Right cardiac atrium (tissue), 5 donors: ENCODE measurements around the gene GNAT2. TPM values are rescaled to one million over a fixed set of nuclear protein-coding genes. Genes with fewer than 3 reads are reported as not detected.

Experiments
- ATAC-seq, 2 donors: fragments of 200-7000 bp; cut with Tn5 transposase; one replicate each; pipeline versions ENCODE4 v1.8.0 to v1.9.1; 2020; ENCODE audit warnings: moderate library complexity in 2 of 2, mild to moderate bottlenecking in 1 of 2
- DNase-seq, 3 donors: peaks; one replicate each; pipeline ENCODE4 v3.0.0-alpha.2; 2020
- H3K27ac ChIP-seq: one replicate; pipeline ENCODE4 v1.5.1; 2013; ENCODE audit warnings: mild to moderate bottlenecking, low read length, control low read depth, moderate library complexity
- H3K27me3 ChIP-seq: one replicate; pipeline ENCODE4 v1.6.1; 2013; ENCODE audit not compliant: control insufficient read depth, insufficient read depth
- H3K4me1 ChIP-seq: one replicate; pipeline ENCODE4 v1.6.1; 2013; ENCODE audit warnings: low read length; ENCODE audit not compliant: control insufficient read depth, insufficient read depth
- H3K4me3 ChIP-seq: one replicate; pipeline ENCODE4 v1.5.1; 2013; ENCODE audit warnings: low read length, control low read depth
- H3K9me3 ChIP-seq: one replicate; pipeline ENCODE4 v1.6.1; 2013; ENCODE audit warnings: low read length; ENCODE audit not compliant: control insufficient read depth
- WGBS: extraction: QIAGEN DNeasy Blood & Tissue Kit; methylation state at CpG from one replicate; pipeline ENCODE4 v1.1.7; 2013; 5-methylcytosine and 5-hydroxymethylcytosine counted together
- intact Hi-C, 4 donors: fragments of 100-400 bp; cut with DNase I; formaldehyde crosslinking; loops; one replicate each; pipeline versions ENCODE4 v1.11.0 to v1.14.0; 2022 to 2023
- polyA plus RNA-seq: library from polyadenylated mRNA; stranded (reverse); fragments of 200-250 nt; gene quantifications from one replicate; pipeline ENCODE4 v1.2.3, GENCODE V29; 2013
- total RNA-seq, 4 donors: library from RNA; stranded (reverse); fragmentation: NEBNext Ultra II Directional; extraction: Animal tissue kit (Norgen Biotek cat#: 25700); gene quantifications; one replicate each; pipeline ENCODE4 v1.2.1, GENCODE V29; 2021
- donor health status: healthy with polysubstance abuse.
- donor health status: DM: no; HTN: yes; CAD: no.
- donor health status: DM: no; HTN: no; CAD: no.
- donor health status: DM: no; HTN: yes; CAD: no; lungs with severe emphysema.
- donor health status: DM: yes; HTN: yes; CAD: no.

Gene GNAT2
- total and polyA plus RNA-seq, 5 donors, result not detected

DNA sequence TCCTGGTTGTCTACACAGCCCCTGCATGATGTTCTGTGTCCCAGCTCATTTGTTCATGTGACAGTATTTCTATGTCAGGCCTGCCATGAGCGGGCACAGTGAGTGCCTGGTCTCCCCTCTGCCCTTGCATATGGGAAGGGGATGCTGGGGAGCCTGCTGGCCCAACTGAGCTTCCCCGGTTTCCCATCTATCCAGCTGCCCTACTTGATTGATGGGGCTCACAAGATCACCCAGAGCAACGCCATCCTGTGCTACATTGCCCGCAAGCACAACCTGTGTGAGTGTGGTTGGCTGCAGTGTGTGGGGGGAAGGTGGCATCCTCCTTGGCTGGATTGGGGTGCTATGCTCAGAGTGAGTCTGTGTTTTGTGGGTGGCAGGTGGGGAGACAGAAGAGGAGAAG lies 38.0 kb upstream of the GNAT2 start:
- 87% methylated on average over 4 of the region's 4 CpGs for WGBS
- Histone ChIP-seq H3K27me3 (no peaks in the 10 kb centered on the region), H3K4me3 (no peak overlapping the region), H3K27ac (no peak overlapping the region), H3K9me3 (no peaks in the 10 kb centered on the region), H3K4me1 (peaks cover 2% of the 10 kb centered on the region)
- ATAC-seq (no peak), DNase-seq (no peak)
- intact Hi-C loops, result no loop called here

DNA sequence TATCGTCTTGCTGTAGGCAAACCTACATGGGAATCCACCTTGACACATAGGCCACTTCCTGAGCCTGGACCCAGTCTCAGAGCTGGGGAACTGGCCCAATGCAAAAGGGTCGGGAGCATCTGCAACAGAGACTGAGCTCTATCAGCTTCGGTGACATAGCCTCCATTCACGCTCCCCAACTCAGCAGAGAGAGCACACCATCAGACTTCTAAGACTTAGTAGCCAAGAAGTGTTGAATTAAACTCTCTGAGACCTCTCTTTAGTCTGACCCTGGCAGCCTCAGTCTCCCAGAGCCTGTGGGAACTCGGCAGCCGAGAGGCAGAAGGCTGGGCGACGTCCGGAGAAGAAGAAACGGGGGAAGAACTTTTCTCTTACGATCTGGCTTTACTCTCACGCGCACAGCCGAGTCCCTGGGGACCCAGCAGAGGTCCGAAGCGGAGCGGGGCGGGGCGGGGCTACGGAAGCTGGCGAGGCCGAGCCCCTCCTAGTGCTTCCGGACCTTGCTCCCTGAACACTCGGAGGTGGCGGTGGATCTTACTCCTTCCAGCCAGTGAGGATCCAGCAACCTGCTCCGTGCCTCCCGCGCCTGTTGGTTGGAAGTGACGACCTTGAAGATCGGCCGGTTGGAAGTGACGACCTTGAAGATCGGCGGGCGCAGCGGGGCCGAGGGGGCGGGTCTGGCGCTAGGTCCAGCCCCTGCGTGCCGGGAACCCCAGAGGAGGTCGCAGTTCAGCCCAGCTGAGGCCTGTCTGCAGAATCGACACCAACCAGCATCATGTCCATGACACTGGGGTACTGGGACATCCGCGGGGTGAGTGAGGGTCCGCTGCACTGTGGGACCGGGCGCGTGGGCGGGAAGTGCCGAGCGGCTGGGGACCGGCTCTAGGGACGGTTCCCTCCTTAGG lies 36.5 kb upstream of the GNAT2 start, which contains the start of gene GSTM4:
TSS of gene GSTM4 (plus strand) at position 485 of the 905 bp plus-strand sequence. CDS start at position 776, 291 bp downstream.
- intact Hi-C loops, result no loop called here
- Histone ChIP-seq H3K27ac (peak within 1 kb of the TSS; percentile 85), H3K4me3 (peak within 1 kb of the TSS; percentile 51), H3K4me1 (peaks cover 2% of the 10 kb centered on the region), H3K9me3 (no peaks in the 10 kb centered on the region), H3K27me3 (no peaks in the 10 kb centered on the region)
- DNase-seq (peak; percentile 91 to 97 (median 96)), ATAC-seq (peak; percentile 95 to 96)
- WGBS, result under 1% methylated on average over 54 of the region's 54 CpGs

DNA sequence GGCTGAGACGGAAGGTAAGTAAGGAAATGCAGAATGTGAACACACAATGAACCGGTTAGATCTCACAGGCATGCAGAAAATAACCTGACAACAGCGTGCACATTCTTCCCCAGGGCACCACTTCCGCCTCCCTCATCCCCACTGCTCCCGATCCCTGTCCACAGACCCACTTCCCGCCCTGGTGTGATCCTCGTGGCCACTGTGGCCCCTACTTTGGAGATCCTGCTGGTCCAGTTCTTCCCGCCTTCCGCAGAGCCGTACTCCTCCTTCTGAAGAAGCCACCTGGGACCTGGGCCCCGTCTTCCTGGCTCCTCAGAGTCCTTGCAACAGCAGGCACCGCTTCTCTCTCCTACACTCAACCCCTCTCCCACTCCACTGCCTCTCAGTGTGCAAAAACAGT lies 35.1 kb upstream of the GNAT2 start:
- no peaks in the 10 kb centered on the region for H3K9me3 ChIP-seq
- intact Hi-C loops, result no loop called here
- no peak overlapping the region for H3K27ac ChIP-seq
- peaks cover 2% of the 10 kb centered on the region for H3K4me1 ChIP-seq
- 91% methylated on average over 12 of the region's 12 CpGs for WGBS
- DNase-seq (no peak), ATAC-seq (no peak)
- H3K27me3 ChIP-seq, result no peaks in the 10 kb centered on the region
- H3K4me3 ChIP-seq, result no peak overlapping the region

DNA sequence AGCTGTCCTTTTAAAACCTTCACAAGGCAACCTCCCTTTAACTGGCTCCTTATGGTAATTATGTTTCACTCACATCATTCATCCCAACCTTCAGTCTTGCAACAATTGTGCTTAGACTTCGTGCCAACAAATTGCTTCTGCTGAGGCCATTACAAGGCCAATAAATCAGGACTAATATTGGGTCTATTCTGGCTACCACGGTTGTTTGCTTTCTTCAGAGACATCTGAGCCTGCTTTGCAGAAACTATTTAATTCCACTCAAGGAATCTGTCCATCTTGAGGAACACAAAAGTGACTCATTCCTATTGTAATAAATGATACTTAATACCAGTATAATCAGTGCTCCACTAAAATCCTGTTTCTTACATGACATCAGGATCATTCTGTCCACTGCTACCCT lies 33.9 kb upstream of the GNAT2 start:
- Histone ChIP-seq H3K27me3 (no peaks in the 10 kb centered on the region), H3K27ac (no peak overlapping the region), H3K4me3 (no peak overlapping the region), H3K4me1 (peaks cover 2% of the 10 kb centered on the region), H3K9me3 (no peaks in the 10 kb centered on the region)
- no peak for DNase-seq
- WGBS, result 81% methylated on average over 2 of the region's 2 CpGs
- ATAC-seq, result no peak
- intact Hi-C loops, result no loop called here

DNA sequence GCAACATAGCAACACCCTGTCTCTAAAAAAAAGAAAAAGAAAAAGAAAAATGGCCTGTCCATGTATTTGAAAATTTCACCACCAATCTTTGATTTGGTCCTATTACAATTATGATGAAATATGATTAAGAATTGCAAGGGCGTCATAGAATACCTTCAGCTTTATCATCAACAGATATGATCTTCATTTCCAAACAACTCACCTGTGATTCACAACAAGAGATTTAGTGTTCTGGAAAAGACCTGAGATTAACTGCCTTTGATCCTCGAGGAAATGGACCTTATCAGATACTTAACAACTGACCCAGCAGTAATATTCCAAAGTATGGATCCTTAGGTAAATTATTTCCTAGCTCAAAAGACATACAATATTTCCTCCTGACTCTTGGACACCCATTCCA lies 33.0 kb upstream of the GNAT2 start:
- 81% methylated on average over 2 of the region's 2 CpGs for WGBS
- no peaks in the 10 kb centered on the region for H3K9me3 ChIP-seq
- H3K4me3 ChIP-seq, result no peak overlapping the region
- ATAC-seq (no peak), DNase-seq (no peak)
- no peaks in the 10 kb centered on the region for H3K27me3 ChIP-seq
- peaks cover 2% of the 10 kb centered on the region for H3K4me1 ChIP-seq
- H3K27ac ChIP-seq, result no peak overlapping the region
- intact Hi-C loops, result no loop called here

DNA sequence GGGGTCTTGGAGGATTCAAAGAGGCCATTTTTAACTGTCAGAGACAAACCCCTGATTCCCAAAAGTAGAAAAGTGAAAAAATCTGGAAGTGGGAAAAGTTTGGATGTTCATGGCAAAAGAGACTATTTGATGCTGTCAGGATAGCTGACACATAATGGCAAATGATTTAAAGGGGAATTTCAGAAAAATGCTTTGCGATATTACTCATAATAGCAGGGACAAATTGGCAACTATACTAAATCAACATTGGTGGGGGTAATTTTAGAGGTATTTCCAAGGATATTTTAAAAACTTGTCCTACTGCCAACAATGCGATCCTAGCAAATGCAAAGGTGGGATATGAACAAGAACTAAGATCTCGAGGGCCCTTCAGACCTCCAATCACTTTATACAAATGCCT lies 31.2 kb upstream of the GNAT2 start:
- H3K4me1 ChIP-seq, result peaks cover 2% of the 10 kb centered on the region
- WGBS, result 84% methylated on average over 3 of the region's 3 CpGs
- no peak overlapping the region for H3K4me3 ChIP-seq
- H3K9me3 ChIP-seq, result no peaks in the 10 kb centered on the region
- intact Hi-C loops, result no loop called here
- no peak overlapping the region for H3K27ac ChIP-seq
- no peak for ATAC-seq
- DNase-seq, result no peak
- H3K27me3 ChIP-seq, result no peaks in the 10 kb centered on the region

DNA sequence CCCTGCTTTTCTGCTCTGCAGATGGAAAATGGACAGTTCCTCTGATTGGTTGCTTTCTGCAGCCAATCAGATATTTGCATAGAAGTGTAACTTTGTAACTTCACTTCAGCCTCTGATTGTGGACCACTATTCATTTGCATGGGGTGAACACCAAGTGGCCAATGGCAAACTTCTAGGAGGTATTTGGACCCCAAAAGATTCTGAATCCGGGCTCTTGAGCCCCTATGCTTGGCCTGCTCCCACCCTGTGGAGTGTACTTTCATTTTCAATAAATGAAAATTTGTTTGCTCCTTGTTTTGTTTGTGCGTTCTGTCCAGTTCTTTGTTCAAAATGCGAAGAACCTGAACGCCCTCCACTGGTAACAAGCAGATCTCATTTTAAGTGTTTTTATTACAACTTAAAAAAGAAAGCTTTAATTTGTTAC lies 30.1 kb upstream of the GNAT2 start:
- Histone ChIP-seq H3K27me3 (no peaks in the 10 kb centered on the region), H3K4me3 (peak overlapping the region; percentile 47), H3K27ac (no peak overlapping the region), H3K9me3 (no peaks in the 10 kb centered on the region), H3K4me1 (no peaks in the 10 kb centered on the region)
- WGBS, result 44% methylated on average over 4 of the region's 4 CpGs
- intact Hi-C loops, result loop anchor here in 1 of 4 donors (10.0 kb wide), 1 partner anchor 335 kb away; the partner anchor contains the start of gene AHCYL1
- DNase-seq, result no peak
- ATAC-seq, result peak in 1 of 2 donors; percentile 61

DNA sequence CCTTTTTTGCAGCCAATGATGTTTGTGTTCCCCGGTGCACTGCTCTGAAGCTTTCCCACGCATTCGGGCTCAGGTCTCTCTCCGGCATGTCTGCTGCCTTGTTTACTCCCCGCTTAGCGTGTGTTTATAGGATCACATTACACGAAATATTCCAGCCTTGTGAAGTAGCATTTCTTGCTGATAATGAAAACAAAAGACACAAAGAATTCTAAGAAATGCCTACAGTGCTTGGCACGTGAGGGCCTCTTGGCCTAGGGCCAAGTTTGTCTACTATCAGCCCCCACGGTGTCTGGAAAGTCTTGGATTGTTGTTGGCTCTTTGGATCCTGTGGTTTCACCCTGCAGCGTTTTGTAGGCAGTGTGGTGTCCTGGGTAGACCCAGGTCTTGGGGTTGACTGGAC lies 25.3 kb upstream of the GNAT2 start:
- no peaks in the 10 kb centered on the region for H3K9me3 ChIP-seq
- intact Hi-C loops, result loop anchor here (5.0 to 10.0 kb wide), 4 partner anchors 97 to 340 kb away; partner anchors contain the start of genes AHCYL1 (in 2 of the 4) and GNAI3 (in 1 of the 4)
- 51% methylated on average over 10 of the region's 10 CpGs for WGBS

DNA sequence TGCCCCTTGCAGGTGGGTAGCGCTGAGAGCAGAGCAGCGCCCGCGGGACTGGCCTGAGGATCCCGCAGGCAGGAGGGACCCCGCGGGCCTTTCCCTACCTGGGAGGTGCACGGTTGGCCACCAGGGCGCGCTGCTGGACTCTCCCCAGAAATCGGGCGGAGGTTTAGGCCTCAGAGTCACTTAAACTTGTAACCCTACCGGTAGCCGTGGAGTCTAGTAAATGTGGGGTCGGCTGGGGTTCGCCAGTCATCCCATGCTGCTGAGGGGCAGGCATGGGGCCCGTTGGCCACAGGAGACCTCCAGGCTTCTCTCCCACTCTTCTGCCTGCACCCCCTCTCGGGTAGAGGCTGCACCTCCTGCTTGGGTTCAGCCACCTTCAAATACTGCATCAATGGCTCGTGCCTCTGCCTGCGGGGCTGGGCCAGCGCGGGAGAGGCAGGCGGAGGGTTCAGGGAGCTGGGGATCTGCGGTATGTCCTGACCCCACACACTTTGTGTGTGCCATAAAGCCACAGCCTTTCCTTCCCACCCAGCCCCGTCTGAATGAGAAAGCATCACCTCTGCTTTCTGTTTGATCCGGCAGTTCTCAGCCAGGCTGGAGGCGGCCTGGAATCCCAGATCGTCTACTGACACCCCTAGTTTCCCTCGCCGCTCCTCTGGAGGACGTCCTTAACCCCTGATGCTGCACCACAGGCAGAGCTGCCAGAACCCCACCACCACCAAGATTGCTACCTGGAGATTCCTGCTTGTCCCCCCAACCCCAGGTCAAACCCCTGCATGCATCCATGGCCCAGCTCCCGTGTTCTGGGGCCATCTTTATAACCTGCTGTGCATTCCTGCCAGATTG lies 24.2 kb upstream of the GNAT2 start:
- 38% methylated on average over 32 of the region's 32 CpGs for WGBS
- Histone ChIP-seq H3K9me3 (no peaks in the 10 kb centered on the region), H3K4me1 (no peaks in the 10 kb centered on the region), H3K27ac (no peak overlapping the region), H3K27me3 (no peaks in the 10 kb centered on the region), H3K4me3 (no peak overlapping the region)
- intact Hi-C loops, result loop anchor here (5.0 to 10.0 kb wide), 4 partner anchors 96 to 341 kb away; partner anchors contain the start of genes AHCYL1 (in 2 of the 4) and GNAI3 (in 1 of the 4)
- ATAC-seq (peak; percentile 82 to 88), DNase-seq (peak; percentile 81 to 93 (median 93))

More for the DNA sequence above, 25.3 kb upstream of the GNAT2 start:
- DNase-seq (peak in 1 of 3 donors; percentile 33), ATAC-seq (no peak)
- H3K4me1 ChIP-seq, result no peaks in the 10 kb centered on the region
- H3K4me3 ChIP-seq, result no peak overlapping the region
- H3K27ac ChIP-seq, result no peak overlapping the region
- H3K27me3 ChIP-seq, result no peaks in the 10 kb centered on the region

DNA sequence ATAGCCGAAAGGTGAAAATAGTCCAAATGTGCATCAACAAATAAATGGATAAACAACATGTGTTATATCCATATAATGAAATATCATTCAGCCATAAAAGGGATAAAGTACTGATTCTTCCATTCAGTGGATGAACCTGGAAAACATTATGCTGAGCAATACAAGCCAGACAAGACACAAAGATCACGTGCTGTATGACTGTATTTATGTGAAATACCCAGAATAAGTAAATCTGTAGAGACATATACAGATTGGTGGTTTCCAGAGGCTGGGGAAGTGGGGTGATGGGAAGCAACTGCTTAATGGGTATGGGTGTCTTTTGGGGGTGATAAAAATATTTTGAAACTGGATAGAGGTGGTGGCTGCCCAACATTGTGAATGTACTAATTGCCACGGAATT lies 23.2 kb upstream of the GNAT2 start:
- ATAC-seq (no peak), DNase-seq (no peak)
- Histone ChIP-seq H3K4me1 (no peaks in the 10 kb centered on the region), H3K4me3 (no peak overlapping the region), H3K27me3 (no peaks in the 10 kb centered on the region), H3K27ac (no peak overlapping the region), H3K9me3 (no peaks in the 10 kb centered on the region)
- intact Hi-C loops, result loop anchor here (5.0 to 10.0 kb wide), 4 partner anchors 95 to 342 kb away; partner anchors contain the start of genes AHCYL1 (in 2 of the 4) and GNAI3 (in 1 of the 4)
- WGBS, result 71% methylated on average over 3 of the region's 3 CpGs
